T-helper 17 cell (primary cell): ENCODE measurements around the gene CHD5. TPM values are rescaled to one million over a fixed set of nuclear protein-coding genes. Genes with fewer than 3 reads are reported as not detected.
A peak's percentile ranks its signal among the peaks of the same experiment; 100 is the strongest.

Experiments used
- ATAC-seq: fragments of 150-1000 bp; cut with Tn5 transposase; 2 replicates; pipeline ENCODE4 v1.10.0; 2021; ENCODE audit warnings: mild to moderate bottlenecking, moderate library complexity
- DNase-seq, 3 donors: peaks; one replicate each; pipeline versions ENCODE4 v3.0.0 to v3.0.0-alpha.2; 2020 to 2021
- H3K9me3 ChIP-seq: one replicate; pipeline ENCODE4 v1.7.0; 2013; ENCODE audit warnings: low read length, mild to moderate bottlenecking; ENCODE audit not compliant: control insufficient read depth, poor library complexity, severe bottlenecking
- H3K27ac Mint-ChIP-seq: one replicate; pipeline ENCODE4 v1.8.0; 2022; ENCODE audit warnings: mild to moderate bottlenecking, moderate library complexity, mixed read lengths
- H3K27me3 Mint-ChIP-seq: one replicate; pipeline ENCODE4 v1.8.0; 2022; ENCODE audit warnings: mixed read lengths
- H3K36me3 Mint-ChIP-seq: one replicate; pipeline ENCODE4 v1.8.0; 2022; ENCODE audit warnings: low read depth, mixed read lengths
- H3K4me1 Mint-ChIP-seq: one replicate; pipeline ENCODE4 v1.8.0; 2022; ENCODE audit warnings: mild to moderate bottlenecking, mixed read lengths
- H3K4me3 Mint-ChIP-seq: one replicate; pipeline ENCODE4 v1.8.0; 2022; ENCODE audit warnings: mild to moderate bottlenecking, moderate library complexity, mixed read lengths
- total RNA-seq, 4 donors: library from RNA in 2 of 4; stranded (reverse) in 2 of 4; gene quantifications; one replicate each; pipeline ENCODE4 v1.2.3 and lab custom pipeline; 2022 to 2026

CHD5 gene
- total RNA-seq, 2 donors from 2014 or later: 0.12 to 0.63 TPM

DNA sequence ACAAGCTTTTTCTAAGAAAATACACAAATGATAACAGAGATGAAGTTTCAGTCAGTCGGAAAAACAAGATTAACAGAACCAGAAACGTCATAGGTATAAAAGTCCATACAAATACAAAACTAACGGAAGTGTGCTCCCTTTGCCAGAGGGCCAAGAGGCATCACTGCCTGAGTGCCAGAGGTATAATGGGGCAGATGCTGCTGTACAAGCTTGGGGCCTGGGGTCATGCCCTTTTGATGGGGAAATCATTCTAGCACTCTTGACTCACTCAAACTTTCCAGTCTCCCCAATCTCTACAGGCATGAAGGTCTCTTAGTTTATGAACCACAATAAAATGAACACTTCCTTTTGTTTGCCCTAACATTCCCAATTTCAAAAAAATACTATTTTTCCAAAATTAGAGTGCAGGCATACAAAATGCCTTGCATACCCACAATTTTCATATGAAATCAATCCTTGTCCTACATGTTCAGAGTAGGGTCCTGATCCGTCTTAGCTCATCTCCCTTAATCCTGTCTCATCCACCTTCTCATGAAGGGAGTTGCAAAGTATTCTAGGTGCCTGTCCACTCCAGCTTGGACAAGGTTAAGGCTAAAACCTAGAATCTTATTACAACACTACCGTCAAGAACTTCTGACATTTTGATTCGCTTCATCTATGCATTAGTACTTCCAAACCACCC lies 17.8 kb upstream of the CHD5 start:
- H3K27ac Mint-ChIP-seq: peak overlapping the region; percentile 97
- no peaks in the 10 kb centered on the region for H3K9me3 ChIP-seq
- no peaks in the 10 kb centered on the region for H3K27me3 Mint-ChIP-seq
- DNase-seq (no peak), ATAC-seq (no peak)
- peaks cover 4% of the 10 kb centered on the region for H3K36me3 Mint-ChIP-seq
- H3K4me1 Mint-ChIP-seq: peaks cover 30% of the 10 kb centered on the region
- peak overlapping the region; percentile 98 for H3K4me3 Mint-ChIP-seq

- Mint-ChIP-seq H3K4me1 (peaks cover 9% of the 10 kb centered on the region), H3K4me3 (no peak overlapping the region), H3K27me3 (no peaks in the 10 kb centered on the region), H3K36me3 (peaks cover 11% of the 10 kb centered on the region), H3K27ac (no peak overlapping the region)
- no peak for ATAC-seq
- DNase-seq: no peak
- no peaks in the 10 kb centered on the region for H3K9me3 ChIP-seq
These were observed 11.8 kb upstream of the CHD5 start for GRCh38 chr1:6191968-6192367.

GRCh38 chr1:6188466-6188865 lies 8.3 kb upstream of the CHD5 start:
- DNase-seq (no peak), ATAC-seq (no peak)
- H3K36me3 Mint-ChIP-seq: peaks cover 8% of the 10 kb centered on the region
- H3K27me3 Mint-ChIP-seq: no peaks in the 10 kb centered on the region
- H3K4me3 Mint-ChIP-seq: no peak overlapping the region
- peaks cover 8% of the 10 kb centered on the region for H3K4me1 Mint-ChIP-seq
- no peaks in the 10 kb centered on the region for H3K9me3 ChIP-seq
- H3K27ac Mint-ChIP-seq: no peak overlapping the region

- Mint-ChIP-seq H3K36me3 (peaks cover 5% of the 10 kb centered on the region), H3K27me3 (peaks cover 13% of the 10 kb centered on the region), H3K27ac (no peak overlapping the region), H3K4me1 (peaks cover 19% of the 10 kb centered on the region), H3K4me3 (no peak overlapping the region)
- H3K9me3 ChIP-seq: no peaks in the 10 kb centered on the region
- no peak for ATAC-seq
- DNase-seq: no peak
These were observed 5.7 kb upstream of the CHD5 start for GRCh38 chr1:6185635-6186382.

DNA sequence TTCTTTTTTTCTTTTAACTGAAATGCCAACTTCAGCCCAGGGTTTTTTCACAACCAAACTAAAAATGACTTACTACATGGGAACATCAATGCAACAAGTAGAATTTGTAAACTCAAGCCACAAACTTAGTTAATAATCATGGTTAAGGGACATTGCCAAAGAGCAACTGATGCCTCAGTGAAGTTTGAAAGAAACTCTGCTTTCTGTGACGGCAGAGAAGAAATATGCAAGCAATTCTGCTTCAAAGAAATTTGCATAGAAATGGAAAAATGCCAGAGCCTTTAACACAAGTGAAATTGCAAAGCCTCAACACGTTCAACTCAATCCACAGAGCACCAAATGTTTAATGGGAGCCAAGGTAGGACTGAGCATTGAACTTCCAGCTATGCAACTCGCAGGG lies 5.0 kb upstream of the CHD5 start:
- Mint-ChIP-seq H3K4me3 (no peak overlapping the region), H3K27ac (no peak overlapping the region), H3K36me3 (peaks cover 5% of the 10 kb centered on the region), H3K27me3 (peaks cover 16% of the 10 kb centered on the region), H3K4me1 (peaks cover 20% of the 10 kb centered on the region)
- ATAC-seq (no peak), DNase-seq (no peak)
- H3K9me3 ChIP-seq: no peaks in the 10 kb centered on the region

- Mint-ChIP-seq H3K4me1 (peaks cover 20% of the 10 kb centered on the region), H3K36me3 (peaks cover 5% of the 10 kb centered on the region), H3K27me3 (peaks cover 16% of the 10 kb centered on the region), H3K27ac (peak overlapping the region; percentile 75), H3K4me3 (no peak overlapping the region)
- ATAC-seq (no peak), DNase-seq (no peak)
- no peaks in the 10 kb centered on the region for H3K9me3 ChIP-seq
These were observed 4.1 kb upstream of the CHD5 start for GRCh38 chr1:6184083-6184783.

DNA sequence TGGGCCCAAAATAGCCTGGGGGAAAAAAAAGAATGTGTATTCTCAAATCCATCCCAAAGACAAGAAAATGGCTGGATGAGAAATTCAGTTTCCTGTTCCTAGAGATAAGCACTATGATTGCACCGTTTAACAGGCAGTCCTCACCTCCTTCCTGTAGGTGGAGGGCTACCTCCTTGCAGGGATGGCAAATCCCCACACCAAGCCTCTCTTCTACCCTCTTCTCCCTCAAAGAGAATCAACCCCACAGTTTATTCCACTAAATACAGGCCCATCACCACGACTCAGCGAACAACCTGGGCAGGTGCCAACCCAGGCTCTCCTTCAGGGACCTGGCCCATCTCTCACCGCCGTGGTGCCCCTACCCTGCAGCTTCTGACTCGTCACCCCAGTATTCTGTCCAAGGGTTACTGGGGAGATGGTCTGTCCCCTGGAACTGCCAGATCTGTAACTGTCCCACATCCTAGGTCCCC lies 3.4 kb upstream of the CHD5 start:
- Mint-ChIP-seq H3K27ac (peak overlapping the region; percentile 75), H3K27me3 (peaks cover 20% of the 10 kb centered on the region), H3K4me3 (no peak overlapping the region), H3K4me1 (peaks cover 19% of the 10 kb centered on the region), H3K36me3 (no peaks in the 10 kb centered on the region)
- no peaks in the 10 kb centered on the region for H3K9me3 ChIP-seq
- no peak for ATAC-seq
- no peak for DNase-seq

DNA sequence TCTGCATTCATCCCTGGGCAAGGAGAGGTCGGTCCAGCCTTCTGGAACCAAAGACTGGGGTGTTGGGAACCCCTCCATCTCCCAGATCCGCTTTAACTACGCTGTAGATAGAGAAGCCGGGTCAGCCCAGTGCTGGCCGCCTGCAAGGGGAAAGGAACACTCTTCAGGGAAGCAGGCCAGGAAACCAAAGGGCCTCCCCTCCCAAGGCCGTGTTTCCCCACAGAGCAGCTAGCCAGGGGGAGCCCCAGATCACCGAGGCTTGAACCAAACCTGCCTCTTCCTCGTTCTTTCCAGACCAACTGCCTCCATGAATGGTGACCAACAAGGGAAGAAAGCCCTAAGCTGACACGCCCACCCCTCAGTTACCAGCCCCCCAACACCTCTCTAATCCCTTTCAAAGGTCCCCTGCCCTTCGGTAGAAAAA lies 1.2 kb upstream of the CHD5 start:
- ATAC-seq (no peak), DNase-seq (no peak)
- Mint-ChIP-seq H3K4me1 (peaks cover 22% of the 10 kb centered on the region), H3K27ac (no peak overlapping the region), H3K36me3 (peaks cover 2% of the 10 kb centered on the region), H3K4me3 (peak overlapping the region; percentile 77), H3K27me3 (peaks cover 38% of the 10 kb centered on the region)
- no peaks in the 10 kb centered on the region for H3K9me3 ChIP-seq

GRCh38 chr1:6180707-6181311 lies 688 bp upstream of the CHD5 start:
- H3K27me3 Mint-ChIP-seq: peaks cover 38% of the 10 kb centered on the region
- DNase-seq (no peak), ATAC-seq (peak; percentile 52)
- H3K36me3 Mint-ChIP-seq: peaks cover 2% of the 10 kb centered on the region
- H3K4me3 Mint-ChIP-seq: peak overlapping the region; percentile 77
- peaks cover 20% of the 10 kb centered on the region for H3K4me1 Mint-ChIP-seq
- no peaks in the 10 kb centered on the region for H3K9me3 ChIP-seq
- no peak overlapping the region for H3K27ac Mint-ChIP-seq

DNA sequence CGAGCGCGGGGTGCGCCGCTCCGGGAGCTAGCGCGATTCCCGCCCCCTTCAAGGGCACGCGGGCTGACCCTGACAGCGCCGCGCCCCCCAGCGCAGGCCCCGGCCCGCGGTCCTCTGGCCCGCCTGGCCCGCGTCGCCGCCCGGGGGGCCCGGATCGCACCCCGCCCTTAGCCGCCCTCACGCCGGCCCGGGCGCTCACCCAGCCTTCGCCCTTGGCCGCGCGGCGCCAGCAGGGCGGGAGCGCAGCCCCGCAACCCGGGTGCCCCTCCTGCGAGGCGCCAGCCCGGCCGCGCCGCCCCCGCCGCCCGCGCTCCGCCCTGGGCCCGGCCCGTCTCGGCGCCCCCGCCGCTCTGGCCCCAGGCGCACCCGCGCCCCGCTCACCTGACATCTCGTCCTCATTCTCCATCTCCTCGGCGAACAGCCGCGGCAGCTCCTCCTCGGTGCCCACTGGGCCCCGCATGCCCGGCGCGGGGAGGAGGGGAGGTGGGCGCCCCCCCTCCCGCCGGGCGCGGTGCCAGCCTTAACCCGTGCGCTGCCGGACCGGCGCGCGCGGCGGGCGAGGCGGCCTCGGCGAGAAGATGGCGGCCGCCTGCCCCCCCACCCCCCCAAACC lies 451 bp downstream of the CHD5 start:
- peaks cover 38% of the 10 kb centered on the region for H3K27me3 Mint-ChIP-seq
- no peak overlapping the region for H3K4me3 Mint-ChIP-seq
- peaks cover 2% of the 10 kb centered on the region for H3K36me3 Mint-ChIP-seq
- no peak for DNase-seq
- peaks cover 19% of the 10 kb centered on the region for H3K4me1 Mint-ChIP-seq
- no peak for ATAC-seq
- no peaks in the 10 kb centered on the region for H3K9me3 ChIP-seq
- H3K27ac Mint-ChIP-seq: no peak overlapping the region

- Mint-ChIP-seq H3K36me3 (peaks cover 2% of the 10 kb centered on the region), H3K27ac (no peak overlapping the region), H3K27me3 (peaks cover 38% of the 10 kb centered on the region), H3K4me3 (peak overlapping the region; percentile 64), H3K4me1 (peaks cover 17% of the 10 kb centered on the region)
- ATAC-seq: no peak
- no peaks in the 10 kb centered on the region for H3K9me3 ChIP-seq
- no peak for DNase-seq
These were observed 1.2 kb downstream of the CHD5 start for GRCh38 chr1:6178751-6179563.

- Mint-ChIP-seq H3K4me1 (peaks cover 16% of the 10 kb centered on the region), H3K27ac (no peak overlapping the region), H3K27me3 (peaks cover 38% of the 10 kb centered on the region), H3K4me3 (peak overlapping the region; percentile 49), H3K36me3 (peaks cover 2% of the 10 kb centered on the region)
- no peak for ATAC-seq
- H3K9me3 ChIP-seq: no peaks in the 10 kb centered on the region
- no peak for DNase-seq
These were observed 2.3 kb downstream of the CHD5 start for GRCh38 chr1:6177681-6178380.
